GM21717 (cell line): ENCODE data around the gene CHD9.
"Not testable (repeated sequence)": the region's sequence is repeated elsewhere in the genome, so short reads cannot be mapped to it uniquely, and the experiment has no call there.

ENCODE experiments used
- ATAC-seq: cut with Tn5 transposase; IDR thresholded peaks from one replicate; pipeline ENCODE4 v1.9.1; 2021; ENCODE audit warnings: mild to moderate bottlenecking, moderate library complexity; ENCODE audit not compliant: unreplicated experiment

The CHD9 gene

GRCh38 chr16:53176434-53176833 lies 121.6 kb downstream of the CHD9 start:
- ATAC-seq, result no peak

- no peak for ATAC-seq
These were observed 128.7 kb downstream of the CHD9 start for GRCh38 chr16:53183442-53183841.

GRCh38 chr16:53185741-53186140 lies 130.9 kb downstream of the CHD9 start:
- not testable (repeated sequence) for ATAC-seq

- no peak for ATAC-seq
These were observed 133.0 kb downstream of the CHD9 start for GRCh38 chr16:53187775-53188174.

GRCh38 chr16:53191413-53191812 lies 136.6 kb downstream of the CHD9 start:
- ATAC-seq, result no peak

GRCh38 chr16:53198933-53199332 lies 144.1 kb downstream of the CHD9 start:
- no peak for ATAC-seq

GRCh38 chr16:53201900-53202299 lies 147.1 kb downstream of the CHD9 start:
- ATAC-seq, result no peak

GRCh38 chr16:53202398-53202797 lies 147.6 kb downstream of the CHD9 start:
- no peak for ATAC-seq

- peak; percentile 91 for ATAC-seq
These were observed 153.3 kb downstream of the CHD9 start for GRCh38 chr16:53207810-53208752.

- ATAC-seq, result no peak
These were observed 154.6 kb downstream of the CHD9 start for GRCh38 chr16:53209429-53209828.

- no peak for ATAC-seq
These were observed 155.1 kb downstream of the CHD9 start for GRCh38 chr16:53209877-53210276.

- no peak for ATAC-seq
These were observed 156.5 kb downstream of the CHD9 start for GRCh38 chr16:53211253-53211652.

- ATAC-seq, result no peak
These were observed 158.1 kb downstream of the CHD9 start for GRCh38 chr16:53212893-53213223.

GRCh38 chr16:53213542-53213941 lies 158.8 kb downstream of the CHD9 start:
- ATAC-seq, result no peak

GRCh38 chr16:53216798-53217197 lies 162.0 kb downstream of the CHD9 start:
- ATAC-seq, result no peak

- ATAC-seq, result no peak
These were observed 164.6 kb downstream of the CHD9 start for GRCh38 chr16:53219371-53219770.

- ATAC-seq, result no peak
These were observed 165.1 kb downstream of the CHD9 start for GRCh38 chr16:53219795-53220454.

- no peak for ATAC-seq
These were observed 165.8 kb downstream of the CHD9 start for GRCh38 chr16:53220585-53220984.

- no peak for ATAC-seq
These were observed 170.3 kb downstream of the CHD9 start for GRCh38 chr16:53224951-53225533.

GRCh38 chr16:53232826-53233529 lies 178.2 kb downstream of the CHD9 start:
- no peak for ATAC-seq

GRCh38 chr16:53234836-53235235 lies 180.0 kb downstream of the CHD9 start:
- no peak for ATAC-seq
